Thymus (tissue), 14 donors: ENCODE data around the gene CHD8. TPM values are rescaled to one million over a fixed set of nuclear protein-coding genes. Genes with fewer than 3 reads are reported as not detected.

Source experiments
- DNase-seq, 9 donors: peaks; one replicate each; pipeline ENCODE4 v3.0.0-alpha.2; 2013; ENCODE audit warnings: low spot score in 9 of 9, low read depth in 6 of 9, missing footprints in 1 of 9
- H3K27ac ChIP-seq, 2 donors: one replicate each; pipeline ENCODE4 v1.5.1; 2013; ENCODE audit warnings: control low read depth in 1 of 2, low read depth in 1 of 2, low read length in 1 of 2, mild to moderate bottlenecking in 1 of 2, moderate library complexity in 1 of 2
- H3K27me3 ChIP-seq, 2 donors: one replicate each; pipeline ENCODE4 v1.5.1; 2013; ENCODE audit warnings: low read length in 1 of 2; ENCODE audit not compliant: control insufficient read depth in 2 of 2, insufficient read depth in 1 of 2
- H3K36me3 ChIP-seq, 2 donors: one replicate each; pipeline ENCODE4 v1.5.1; 2013; ENCODE audit warnings: low read length in 1 of 2, mild to moderate bottlenecking in 1 of 2, moderate library complexity in 1 of 2; ENCODE audit not compliant: control insufficient read depth in 2 of 2, insufficient read depth in 2 of 2
- H3K4me1 ChIP-seq, 2 donors: one replicate each; pipeline ENCODE4 v1.5.1; 2013; ENCODE audit warnings: low read length in 2 of 2; ENCODE audit not compliant: control insufficient read depth in 2 of 2, insufficient read depth in 2 of 2
- H3K4me3 ChIP-seq, 2 donors: one replicate each; pipeline ENCODE4 v1.5.1; 2013; ENCODE audit warnings: low read length in 2 of 2, control low read depth in 1 of 2, mild to moderate bottlenecking in 1 of 2
- H3K9me3 ChIP-seq, 2 donors: one replicate each; pipeline ENCODE4 v1.5.1; 2013; ENCODE audit warnings: low read length in 1 of 2, mild to moderate bottlenecking in 1 of 2; ENCODE audit not compliant: control insufficient read depth in 2 of 2, insufficient read depth in 1 of 2
- WGBS: extraction: QIAGEN DNeasy Blood & Tissue Kit; methylation state at CpG from one replicate; pipeline ENCODE4 v1.1.7; 2013; 5-methylcytosine and 5-hydroxymethylcytosine counted together
- long read RNA-seq, 10 donors: transcript quantifications; one replicate each; lab custom pipeline, GENCODE V29; 2026
- polyA plus RNA-seq: library from polyadenylated mRNA; stranded (reverse); fragments of 200-250 nt; gene quantifications from one replicate; pipeline ENCODE4 v1.2.3, GENCODE V29; 2013
- total RNA-seq: library from RNA; stranded (reverse); fragments of 120-200 nt; gene quantifications from one replicate; pipeline ENCODE4 v1.2.4, GENCODE V29; 2013
- donor health status: healthy.

The CHD8 gene
- total RNA-seq (46.5 TPM), polyA plus RNA-seq (36.8 TPM)
- long read RNA-seq, donor 1, partial matches to known transcripts, result 0 of 1 reads
- long read RNA-seq, donor 1, other reads (novel, unspliced or antisense), result 0 of 1 reads
- long read RNA-seq, donor 2, result 0 reads
- long read RNA-seq, donor 3, transcript CHD8-214 (1 exons, 1,146 nt), result major isoform, 11 of 11 reads
- long read RNA-seq, donor 3, partial matches to known transcripts, result 0 of 11 reads
- long read RNA-seq, donor 3, other reads (novel, unspliced or antisense), result 0 of 11 reads
- long read RNA-seq, donor 4, transcript CHD8-214 (1 exons, 1,146 nt), result major isoform, 12 of 12 reads
- long read RNA-seq, donor 4, partial matches to known transcripts, result 0 of 12 reads
- long read RNA-seq, donor 4, other reads (novel, unspliced or antisense), result 0 of 12 reads
- long read RNA-seq, donor 5, full-length matches to known transcripts, result 22 of 22 reads
- long read RNA-seq, donor 5, partial matches to known transcripts, result 0 of 22 reads
- long read RNA-seq, donor 5, other reads (novel, unspliced or antisense), result 0 of 22 reads
- long read RNA-seq, donor 6, partial matches to known transcripts, result 0 of 6 reads
- long read RNA-seq, donor 6, other reads (novel, unspliced or antisense), result 0 of 6 reads
- long read RNA-seq, donor 7, transcript CHD8-214 (1 exons, 1,146 nt), result major isoform, 16 of 80 reads
- long read RNA-seq, donor 7, partial matches to known transcripts, result 48 of 80 reads
- long read RNA-seq, donor 7, other reads (novel, unspliced or antisense), result 14 of 80 reads
- long read RNA-seq, donor 8, partial matches to known transcripts, result 0 of 4 reads
- long read RNA-seq, donor 8, other reads (novel, unspliced or antisense), result 0 of 4 reads
- long read RNA-seq, donor 9, transcript CHD8-214 (1 exons, 1,146 nt), result major isoform, 6 of 7 reads
- long read RNA-seq, donor 9, partial matches to known transcripts, result 0 of 7 reads
- long read RNA-seq, donor 9, other reads (novel, unspliced or antisense), result 0 of 7 reads
- long read RNA-seq, donor 10, transcript CHD8-214 (1 exons, 1,146 nt), result major isoform, 10 of 11 reads
- long read RNA-seq, donor 10, partial matches to known transcripts, result 0 of 11 reads
- long read RNA-seq, donor 10, other reads (novel, unspliced or antisense), result 0 of 11 reads

GRCh38 chr14:21455912-21456667 is at the start of gene CHD8:
CHD8 (minus strand) TSS chr14:21456123; CDS start chr14:21431643, 24,480 bp downstream.
- peak; percentile 98 to 100 (median 99) for DNase-seq
- WGBS, result under 1% methylated on average over 36 of the region's 36 CpGs
- Histone ChIP-seq H3K4me3 (peak within 1 kb of the TSS; percentile 94 to 99), H3K36me3 (peaks cover 5 to 15% of the 10 kb centered on the region in 2 donors), H3K9me3 (no peaks in the 10 kb centered on the region), H3K4me1 (peaks cover 11 to 12% of the 10 kb centered on the region in 2 donors), H3K27me3 (no peaks in the 10 kb centered on the region), H3K27ac (peak within 1 kb of the TSS; percentile 91 to 99)

DNA sequence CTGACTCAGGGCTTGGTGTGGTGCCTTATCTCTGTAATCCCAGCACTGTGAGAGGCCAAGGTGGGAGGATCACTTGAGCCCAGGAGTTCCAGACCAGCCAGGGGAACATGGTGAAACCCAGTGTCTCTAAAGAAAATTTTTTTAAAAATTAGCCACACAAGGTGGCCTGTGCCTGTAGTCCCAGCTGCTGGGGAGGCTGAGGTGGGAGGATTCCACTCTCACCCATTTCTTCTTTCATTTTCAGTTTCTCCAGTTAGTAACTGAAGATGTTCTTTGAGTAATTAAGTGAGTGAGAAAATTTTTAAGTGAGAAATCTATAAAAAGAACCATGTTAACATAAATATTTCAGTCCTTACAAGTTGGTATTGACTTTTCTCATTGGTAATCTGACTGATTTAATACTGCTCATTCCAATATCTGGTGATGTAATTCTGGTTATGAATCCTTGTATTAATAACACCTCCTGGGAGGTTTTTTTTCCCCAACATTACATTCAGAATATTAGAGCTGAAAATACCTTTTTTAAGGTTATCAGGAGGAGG is 49.2 kb upstream of the CHD8 start:
- Histone ChIP-seq H3K4me3 (no peak overlapping the region), H3K27me3 (no peaks in the 10 kb centered on the region), H3K9me3 (no peaks in the 10 kb centered on the region), H3K4me1 (peaks cover 0 to under 1% of the 10 kb centered on the region in 2 donors), H3K27ac (no peak overlapping the region), H3K36me3 (peaks cover 24 to 43% of the 10 kb centered on the region in 2 donors)
- DNase-seq, result no peak

- no peaks in the 10 kb centered on the region for H3K4me1 ChIP-seq
- no peak overlapping the region for H3K4me3 ChIP-seq
- no peaks in the 10 kb centered on the region for H3K27me3 ChIP-seq
- 98% methylated on average over 4 of the region's 4 CpGs for WGBS
- H3K27ac ChIP-seq, result no peak overlapping the region
- no peaks in the 10 kb centered on the region for H3K9me3 ChIP-seq
- no peak for DNase-seq
- peaks cover 30 to 56% of the 10 kb centered on the region in 2 donors for H3K36me3 ChIP-seq
Measured at GRCh38 chr14:21503376-21503775, 47.5 kb upstream of the CHD8 start.

- Histone ChIP-seq H3K27me3 (no peaks in the 10 kb centered on the region), H3K27ac (no peak overlapping the region), H3K36me3 (peaks cover 43 to 65% of the 10 kb centered on the region in 2 donors), H3K9me3 (no peaks in the 10 kb centered on the region), H3K4me3 (no peak overlapping the region), H3K4me1 (no peaks in the 10 kb centered on the region)
- DNase-seq, result no peak
- 98% methylated on average over 5 of the region's 5 CpGs for WGBS
Measured at GRCh38 chr14:21501568-21501967, 45.6 kb upstream of the CHD8 start.

DNA sequence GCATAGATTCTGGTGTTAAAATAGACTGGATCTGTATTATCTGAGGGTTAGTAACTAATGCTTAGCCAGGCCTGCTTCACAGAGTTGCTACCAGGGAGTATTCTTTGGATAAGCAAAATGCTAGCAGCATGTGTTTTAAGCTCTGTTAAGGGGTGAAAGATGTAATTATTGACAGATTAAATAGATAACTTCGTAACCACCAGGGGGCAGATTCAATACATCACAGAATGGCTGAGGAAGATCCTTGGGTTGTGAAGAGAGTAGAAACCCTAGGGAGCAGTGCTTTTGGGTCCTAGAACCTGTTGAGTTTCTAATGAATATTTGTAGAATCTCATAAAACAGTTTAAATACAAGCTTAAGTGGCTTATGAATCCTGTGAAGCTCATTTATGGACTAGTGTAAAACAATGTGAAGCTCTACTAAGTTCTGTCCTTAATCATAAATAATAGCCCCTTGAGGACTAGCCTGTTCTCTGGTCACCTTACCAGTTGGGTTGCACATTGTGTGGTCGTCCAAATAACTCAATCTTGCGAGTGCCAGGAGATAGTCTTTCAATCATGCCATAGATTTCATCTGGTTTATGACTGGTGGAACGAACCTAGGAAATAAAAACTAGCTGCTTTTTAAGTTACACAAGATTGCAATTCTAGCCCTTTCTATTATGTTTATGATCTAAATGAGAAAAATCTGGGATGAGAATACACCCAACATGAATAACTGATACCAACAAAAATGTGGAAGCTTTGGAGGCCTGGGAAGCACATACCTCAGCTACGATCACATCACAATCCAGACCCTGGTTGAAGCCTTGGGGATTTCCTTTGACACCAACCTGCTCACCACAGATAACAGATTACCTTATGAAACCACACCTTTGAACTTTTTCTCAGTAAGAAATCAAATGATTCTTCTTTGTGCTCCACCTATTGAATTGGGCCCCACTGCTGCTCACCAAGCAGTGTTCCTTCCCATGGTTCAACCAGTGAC is 42.9 kb upstream of the CHD8 start:
- Histone ChIP-seq H3K4me1 (no peaks in the 10 kb centered on the region), H3K9me3 (no peaks in the 10 kb centered on the region), H3K4me3 (no peak overlapping the region), H3K27me3 (no peaks in the 10 kb centered on the region), H3K36me3 (peaks cover 61 to 85% of the 10 kb centered on the region in 2 donors), H3K27ac (no peak overlapping the region)
- 87% methylated on average over 5 of the region's 5 CpGs for WGBS
- peak in 7 of 9 donors; percentile 45 to 80 (median 59) for DNase-seq

DNA sequence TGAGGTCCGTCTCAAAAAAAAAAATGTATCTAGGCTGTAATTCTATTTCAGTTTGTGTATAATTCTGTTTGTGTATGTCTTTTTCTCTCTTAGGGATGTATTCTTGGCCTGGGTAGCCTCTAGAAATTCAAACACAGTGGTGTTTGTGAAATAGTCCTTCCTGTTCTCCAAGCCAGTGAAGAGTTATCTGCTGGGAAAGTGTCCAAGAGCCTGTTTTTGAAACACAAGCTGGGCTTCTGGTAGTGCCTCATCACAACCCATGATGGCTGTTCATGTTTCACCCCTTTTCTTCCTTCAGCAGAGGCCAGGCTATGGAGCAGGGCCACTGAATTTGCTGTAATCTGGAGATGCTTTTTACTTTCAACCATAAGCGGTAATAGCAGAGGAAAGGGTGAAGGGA is 40.5 kb upstream of the CHD8 start:
- Histone ChIP-seq H3K4me1 (no peaks in the 10 kb centered on the region), H3K27me3 (no peaks in the 10 kb centered on the region), H3K4me3 (no peak overlapping the region), H3K27ac (no peak overlapping the region), H3K36me3 (peaks cover 62 to 79% of the 10 kb centered on the region in 2 donors), H3K9me3 (no peaks in the 10 kb centered on the region)
- 95% methylated on average over 2 of the region's 2 CpGs for WGBS
- no peak for DNase-seq

DNA sequence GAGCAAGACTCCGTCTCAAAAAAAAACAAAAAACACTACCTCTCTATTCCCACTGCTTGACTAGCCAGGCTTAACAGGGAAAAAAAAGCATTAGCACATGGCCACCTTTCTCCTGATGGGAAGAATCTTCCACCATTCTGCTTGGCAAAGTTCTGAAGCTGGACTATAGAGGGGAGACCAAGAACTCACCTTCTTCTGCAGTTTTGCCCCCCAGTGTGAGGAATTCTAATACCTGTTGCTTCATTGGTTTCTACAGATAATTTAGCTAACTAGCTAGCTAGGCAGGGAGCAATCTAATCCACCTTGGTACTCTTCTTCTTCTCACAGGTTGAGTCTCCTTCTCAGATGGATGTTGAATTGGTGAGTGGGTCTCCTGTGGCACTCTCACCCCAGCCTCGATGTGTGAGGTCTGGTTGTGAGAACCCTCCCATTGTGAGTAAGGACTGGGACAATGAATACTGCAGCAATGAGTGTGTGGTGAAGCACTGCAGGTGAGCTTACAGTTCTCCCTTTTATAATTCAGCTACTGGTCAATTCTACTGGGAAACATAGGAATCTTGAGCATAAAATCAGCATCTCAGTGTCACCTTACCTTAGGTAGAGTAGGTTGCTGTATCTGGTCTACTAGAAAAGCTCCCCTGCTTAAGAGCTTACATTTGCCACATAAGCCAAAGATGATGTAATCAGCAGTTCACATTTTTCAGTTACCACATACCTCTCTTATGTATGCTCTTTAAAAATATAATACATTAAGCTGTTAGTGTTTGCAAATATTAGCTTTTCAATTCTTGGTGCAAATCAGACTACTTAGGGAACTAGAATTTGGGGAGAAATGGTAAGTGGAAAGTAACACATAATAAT is 39.2 kb upstream of the CHD8 start:
- H3K27me3 ChIP-seq, result no peaks in the 10 kb centered on the region
- no peaks in the 10 kb centered on the region for H3K9me3 ChIP-seq
- 96% methylated on average over 2 of the region's 2 CpGs for WGBS
- no peak for DNase-seq
- H3K27ac ChIP-seq, result no peak overlapping the region
- no peak overlapping the region for H3K4me3 ChIP-seq
- H3K4me1 ChIP-seq, result no peaks in the 10 kb centered on the region
- H3K36me3 ChIP-seq, result peaks cover 62 to 80% of the 10 kb centered on the region in 2 donors
